HepG2 (cell line): ENCODE measurements around the gene GPR25. TPM values are rescaled to one million over a fixed set of nuclear protein-coding genes. Genes with fewer than 3 reads are reported as not detected.

Experiments
- ARHGAP35 ChIP-seq: sonication (generic); formaldehyde crosslinking; IDR thresholded peaks from 2 replicates; pipeline ENCODE4 v1.9.0; 2022; ENCODE audit warnings: mild to moderate bottlenecking, inconsistent platforms, moderate library complexity, missing genetic modification reagents, borderline replicate concordance
- CAMTA2 ChIP-seq: sonication (generic); formaldehyde crosslinking; IDR thresholded peaks from 2 replicates; pipeline ENCODE4 v1.4.0; 2020; ENCODE audit warnings: mild to moderate bottlenecking, missing genetic modification reagents, borderline replicate concordance
- CEBPG ChIP-seq: IDR thresholded peaks from 2 replicates; pipeline ENCODE4 v1.6.1; 2016
- FOXA1 ChIP-seq, 2 experiments: fragments of 450-650 bp in 1 of 2; sonication (generic) in 1 of 2; formaldehyde crosslinking in 1 of 2; IDR thresholded peaks; 2 replicates each; pipeline versions ENCODE4 v1.4.0 to v1.6.1; 2016 to 2020; ENCODE audit warnings: missing genetic modification reagents in 1 of 2
- HMG20A ChIP-seq: IDR thresholded peaks from 2 replicates; pipeline ENCODE4 v1.6.1; 2016; ENCODE audit warnings: borderline replicate concordance
- KDM2A ChIP-seq: sonication (generic); formaldehyde crosslinking; IDR thresholded peaks from 2 replicates; pipeline ENCODE4 v1.4.0; 2020; ENCODE audit warnings: low read depth, missing genetic modification reagents, borderline replicate concordance
- NCOA2 ChIP-seq: sonication (generic); formaldehyde crosslinking; IDR thresholded peaks from 2 replicates; pipeline ENCODE4 v1.8.0; 2022; ENCODE audit warnings: inconsistent platforms
- NFE2L1 ChIP-seq: sonication (generic); formaldehyde crosslinking; IDR thresholded peaks from 2 replicates; pipeline ENCODE4 v1.4.0; 2020; ENCODE audit warnings: missing genetic modification reagents, mild to moderate bottlenecking, borderline replicate concordance
- NR2C2 ChIP-seq: sonication (generic); formaldehyde crosslinking; IDR thresholded peaks from 2 replicates; pipeline ENCODE4 v1.4.0; 2020; ENCODE audit warnings: missing genetic modification reagents, mild to moderate bottlenecking, moderate library complexity, borderline replicate concordance
- SIX4 ChIP-seq: sonication (generic); formaldehyde crosslinking; IDR thresholded peaks from 2 replicates; pipeline ENCODE4 v1.4.0; 2020; ENCODE audit warnings: missing genetic modification reagents
- SMC3 ChIP-seq: IDR thresholded peaks from 2 replicates; pipeline ENCODE4 v1.6.1; 2011; ENCODE audit warnings: low read length, improper control_type of control experiment
- STAG1 ChIP-seq: sonication (generic); formaldehyde crosslinking; IDR thresholded peaks from 2 replicates; pipeline ENCODE4 v1.4.0; 2020; ENCODE audit warnings: missing genetic modification reagents
- ZBTB8A ChIP-seq: sonication (generic); formaldehyde crosslinking; IDR thresholded peaks from 2 replicates; pipeline ENCODE4 v1.4.0; 2020; ENCODE audit warnings: mild to moderate bottlenecking, low read depth, missing genetic modification reagents, borderline replicate concordance
- ZNF12 ChIP-seq: sonication (generic); formaldehyde crosslinking; IDR thresholded peaks from 2 replicates; pipeline ENCODE4 v1.5.0; 2020; ENCODE audit warnings: missing genetic modification reagents
- ZNF253 ChIP-seq: sonication (generic); formaldehyde crosslinking; IDR thresholded peaks from 2 replicates; pipeline ENCODE4 v1.8.0; 2022; ENCODE audit warnings: mild to moderate bottlenecking, missing genetic modification reagents, borderline replicate concordance
- ZNF883 ChIP-seq: sonication (generic); formaldehyde crosslinking; IDR thresholded peaks from 2 replicates; pipeline ENCODE4 v1.5.1; 2020; ENCODE audit warnings: mild to moderate bottlenecking, missing genetic modification reagents; ENCODE audit errors: not compliant biosample characterization
- polyA plus RNA-seq, 8 experiments: library from polyadenylated mRNA; depleted of rRNA in 3 of 8; stranded (reverse) in 7 of 8; unstranded in 1 of 8; fragments of >200 nt; fragmentation: Illumina TruSeq in 4 of 8; extraction: Trizol in 4 of 8; gene quantifications; 2 replicates each; pipeline versions ENCODE4 v1.2.1 to v1.2.3, GENCODE V29; 2011 to 2016; ENCODE audit warnings: low read depth in 4 of 8, missing spikeins in 1 of 8, mixed read lengths in 1 of 8; ENCODE audit not compliant: insufficient read depth in 1 of 8
- total RNA-seq, 5 experiments: library from RNA; depleted of rRNA; stranded (reverse); fragments of >200 nt; fragmentation: Illumina TruSeq; extraction: Trizol; gene quantifications; 2 replicates each; pipeline ENCODE4 v1.2.3, GENCODE V29; 2016; ENCODE audit warnings: low read depth in 1 of 5
- TF ChIP-seq, protein P1 (sequence below): sonication (generic); formaldehyde crosslinking; IDR thresholded peaks from 2 replicates; pipeline ENCODE4 v1.5.0; 2020; ENCODE audit warnings: missing genetic modification reagents
- TF ChIP-seq, protein P2 (sequence below): sonication (generic); formaldehyde crosslinking; IDR thresholded peaks from 2 replicates; pipeline ENCODE4 v1.4.0; 2020; ENCODE audit warnings: missing genetic modification reagents
- TF ChIP-seq, protein P3 (sequence below): sonication (generic); formaldehyde crosslinking; IDR thresholded peaks from 2 replicates; pipeline ENCODE4 v1.4.0; 2020; ENCODE audit warnings: missing genetic modification reagents, mild to moderate bottlenecking, borderline replicate concordance
- TF ChIP-seq, protein P4 (sequence below): sonication (generic); formaldehyde crosslinking; IDR thresholded peaks from 2 replicates; pipeline ENCODE4 v1.4.0; 2020; ENCODE audit warnings: missing genetic modification reagents
- TF ChIP-seq, protein P5 (sequence below): sonication (generic); formaldehyde crosslinking; IDR thresholded peaks from 2 replicates; pipeline ENCODE4 v1.4.0; 2020; ENCODE audit warnings: low read depth, mild to moderate bottlenecking, missing genetic modification reagents

Gene GPR25
- total and polyA plus RNA-seq, 2 of the 13 experiments (the other 11 are each of a cell fraction or from before 2014, with no cell fraction given), result not detected

DNA sequence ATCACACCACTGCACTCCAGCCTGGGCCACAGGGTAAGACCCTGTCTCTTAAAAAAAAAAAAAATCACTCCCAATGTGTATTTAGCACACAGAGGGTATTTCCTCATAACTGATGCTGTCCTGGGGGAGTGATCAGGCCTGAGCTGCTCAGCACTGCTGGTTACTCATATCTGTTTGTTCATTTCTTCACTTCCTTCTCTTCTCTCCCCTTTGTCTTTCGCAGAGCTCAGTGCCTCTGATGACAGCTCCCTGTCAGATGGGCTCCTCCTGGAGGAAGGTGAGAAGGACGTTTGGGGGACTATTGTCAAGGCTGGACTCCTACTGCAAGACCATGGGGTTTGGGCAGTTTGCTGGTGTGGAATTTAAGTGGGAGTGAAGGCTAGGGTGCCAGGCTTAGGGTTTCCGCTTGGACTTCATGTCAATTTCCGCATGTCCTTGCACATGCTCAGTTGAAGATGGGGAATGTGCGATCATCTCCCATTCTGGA lies 34.9 kb downstream of the GPR25 start (continued):
- TF ChIP-seq, protein P1, sequence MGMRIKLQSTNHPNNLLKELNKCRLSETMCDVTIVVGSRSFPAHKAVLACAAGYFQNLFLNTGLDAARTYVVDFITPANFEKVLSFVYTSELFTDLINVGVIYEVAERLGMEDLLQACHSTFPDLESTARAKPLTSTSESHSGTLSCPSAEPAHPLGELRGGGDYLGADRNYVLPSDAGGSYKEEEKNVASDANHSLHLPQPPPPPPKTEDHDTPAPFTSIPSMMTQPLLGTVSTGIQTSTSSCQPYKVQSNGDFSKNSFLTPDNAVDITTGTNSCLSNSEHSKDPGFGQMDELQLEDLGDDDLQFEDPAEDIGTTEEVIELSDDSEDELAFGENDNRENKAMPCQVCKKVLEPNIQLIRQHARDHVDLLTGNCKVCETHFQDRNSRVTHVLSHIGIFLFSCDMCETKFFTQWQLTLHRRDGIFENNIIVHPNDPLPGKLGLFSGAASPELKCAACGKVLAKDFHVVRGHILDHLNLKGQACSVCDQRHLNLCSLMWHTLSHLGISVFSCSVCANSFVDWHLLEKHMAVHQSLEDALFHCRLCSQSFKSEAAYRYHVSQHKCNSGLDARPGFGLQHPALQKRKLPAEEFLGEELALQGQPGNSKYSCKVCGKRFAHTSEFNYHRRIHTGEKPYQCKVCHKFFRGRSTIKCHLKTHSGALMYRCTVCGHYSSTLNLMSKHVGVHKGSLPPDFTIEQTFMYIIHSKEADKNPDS, result no peak
- TF ChIP-seq NR2C2 (0 out of 2 replicates have a peak, but pooled peaks have one; percentile 22), CAMTA2 (no peak), ZNF12 (CRISPR knock-in tag) (0 out of 2 replicates have a peak, but pooled peaks have one; percentile 14), ARHGAP35 (CRISPR knock-in tag) (no peak), ZNF883 (no peak), SMC3 (peak; percentile 21; the same call in 1 of the 2 replicates), FOXA1 (IDR thresholded peaks at IDR 0.05) (no peak), FOXA1 (CRISPR knock-in tag; IDR thresholded peaks at IDR 0.05) (peak; percentile 84), NFE2L1 (no peak), ZNF253 (CRISPR knock-in tag) (no peak), KDM2A (CRISPR knock-in tag) (no peak), HMG20A (CRISPR knock-in tag) (peak; percentile 42; the same call in 1 of the 2 replicates), CEBPG (CRISPR knock-in tag) (peak; percentile 78), NCOA2 (CRISPR knock-in tag) (peak; percentile 47; the same call in 1 of the 2 replicates), ZBTB8A (no peak), STAG1 (CRISPR knock-in tag) (peak; percentile 25), SIX4 (CRISPR knock-in tag) (no peak)
- TF ChIP-seq, protein P2, sequence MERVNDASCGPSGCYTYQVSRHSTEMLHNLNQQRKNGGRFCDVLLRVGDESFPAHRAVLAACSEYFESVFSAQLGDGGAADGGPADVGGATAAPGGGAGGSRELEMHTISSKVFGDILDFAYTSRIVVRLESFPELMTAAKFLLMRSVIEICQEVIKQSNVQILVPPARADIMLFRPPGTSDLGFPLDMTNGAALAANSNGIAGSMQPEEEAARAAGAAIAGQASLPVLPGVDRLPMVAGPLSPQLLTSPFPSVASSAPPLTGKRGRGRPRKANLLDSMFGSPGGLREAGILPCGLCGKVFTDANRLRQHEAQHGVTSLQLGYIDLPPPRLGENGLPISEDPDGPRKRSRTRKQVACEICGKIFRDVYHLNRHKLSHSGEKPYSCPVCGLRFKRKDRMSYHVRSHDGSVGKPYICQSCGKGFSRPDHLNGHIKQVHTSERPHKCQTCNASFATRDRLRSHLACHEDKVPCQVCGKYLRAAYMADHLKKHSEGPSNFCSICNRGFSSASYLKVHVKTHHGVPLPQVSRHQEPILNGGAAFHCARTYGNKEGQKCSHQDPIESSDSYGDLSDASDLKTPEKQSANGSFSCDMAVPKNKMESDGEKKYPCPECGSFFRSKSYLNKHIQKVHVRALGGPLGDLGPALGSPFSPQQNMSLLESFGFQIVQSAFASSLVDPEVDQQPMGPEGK (CRISPR knock-in tag), result peak; percentile 71
- TF ChIP-seq, protein P3, sequence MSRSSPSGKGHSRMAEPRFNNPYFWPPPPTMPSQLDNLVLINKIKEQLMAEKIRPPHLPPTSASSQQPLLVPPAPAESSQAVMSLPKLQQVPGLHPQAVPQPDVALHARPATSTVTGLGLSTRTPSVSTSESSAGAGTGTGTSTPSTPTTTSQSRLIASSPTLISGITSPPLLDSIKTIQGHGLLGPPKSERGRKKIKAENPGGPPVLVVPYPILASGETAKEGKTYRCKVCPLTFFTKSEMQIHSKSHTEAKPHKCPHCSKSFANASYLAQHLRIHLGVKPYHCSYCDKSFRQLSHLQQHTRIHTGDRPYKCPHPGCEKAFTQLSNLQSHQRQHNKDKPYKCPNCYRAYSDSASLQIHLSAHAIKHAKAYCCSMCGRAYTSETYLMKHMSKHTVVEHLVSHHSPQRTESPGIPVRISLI (CRISPR knock-in tag), result peak; percentile 86
- TF ChIP-seq, protein P4, sequence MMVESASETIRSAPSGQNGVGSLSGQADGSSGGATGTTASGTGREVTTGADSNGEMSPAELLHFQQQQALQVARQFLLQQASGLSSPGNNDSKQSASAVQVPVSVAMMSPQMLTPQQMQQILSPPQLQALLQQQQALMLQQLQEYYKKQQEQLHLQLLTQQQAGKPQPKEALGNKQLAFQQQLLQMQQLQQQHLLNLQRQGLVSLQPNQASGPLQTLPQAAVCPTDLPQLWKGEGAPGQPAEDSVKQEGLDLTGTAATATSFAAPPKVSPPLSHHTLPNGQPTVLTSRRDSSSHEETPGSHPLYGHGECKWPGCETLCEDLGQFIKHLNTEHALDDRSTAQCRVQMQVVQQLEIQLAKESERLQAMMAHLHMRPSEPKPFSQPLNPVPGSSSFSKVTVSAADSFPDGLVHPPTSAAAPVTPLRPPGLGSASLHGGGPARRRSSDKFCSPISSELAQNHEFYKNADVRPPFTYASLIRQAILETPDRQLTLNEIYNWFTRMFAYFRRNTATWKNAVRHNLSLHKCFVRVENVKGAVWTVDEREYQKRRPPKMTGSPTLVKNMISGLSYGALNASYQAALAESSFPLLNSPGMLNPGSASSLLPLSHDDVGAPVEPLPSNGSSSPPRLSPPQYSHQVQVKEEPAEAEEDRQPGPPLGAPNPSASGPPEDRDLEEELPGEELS (CRISPR knock-in tag), result 0 out of 2 replicates have a peak, but pooled peaks have one; percentile 32
- TF ChIP-seq, protein P5, sequence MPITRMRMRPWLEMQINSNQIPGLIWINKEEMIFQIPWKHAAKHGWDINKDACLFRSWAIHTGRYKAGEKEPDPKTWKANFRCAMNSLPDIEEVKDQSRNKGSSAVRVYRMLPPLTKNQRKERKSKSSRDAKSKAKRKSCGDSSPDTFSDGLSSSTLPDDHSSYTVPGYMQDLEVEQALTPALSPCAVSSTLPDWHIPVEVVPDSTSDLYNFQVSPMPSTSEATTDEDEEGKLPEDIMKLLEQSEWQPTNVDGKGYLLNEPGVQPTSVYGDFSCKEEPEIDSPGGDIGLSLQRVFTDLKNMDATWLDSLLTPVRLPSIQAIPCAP (CRISPR knock-in tag), result no peak
